ENCODE data around the gene SYNDIG1. TPM values are rescaled to one million over a fixed set of nuclear protein-coding genes. Genes with fewer than 3 reads are reported as not detected.

The SYNDIG1 gene
- total RNA-seq, 4 donors from 2014 or later = 5.1 to 15.9 (median 14.3) TPM

- H3K9me3 ChIP-seq = peaks cover 0 to 3% (median 0%) of the 10 kb centered on the region in 4 donors
- no peaks in the 10 kb centered on the region for H3K27me3 ChIP-seq
- TF ChIP-seq EP300 (IDR thresholded peaks at IDR 0.05) = no peak
- no peak for TF ChIP-seq POLR2A (IDR thresholded peaks at IDR 0.05)
- no peak for TF ChIP-seq CTCF (IDR thresholded peaks at IDR 0.05)
- no peak for DNase-seq (ENCODE audit: low spot score in 2 of 2)
- WGBS, 2 donors = 71 to 73% methylated on average over 6 of the region's 6 CpGs
- no peaks in the 10 kb centered on the region for H3K4me1 ChIP-seq
- H3K36me3 ChIP-seq = no peaks in the 10 kb centered on the region
- no peak overlapping the region for H3K27ac ChIP-seq
- no peak overlapping the region for H3K4me3 ChIP-seq
These were observed 168.5 kb downstream of the SYNDIG1 start for GRCh38 chr20:24637941-24638340.

GRCh38 chr20:24638591-24639548 lies 169.4 kb downstream of the SYNDIG1 start:
- Histone ChIP-seq H3K4me3 (no peak overlapping the region), H3K9me3 (peaks cover 0 to 10% (median 0%) of the 10 kb centered on the region in 4 donors), H3K4me1 (no peaks in the 10 kb centered on the region), H3K27me3 (no peaks in the 10 kb centered on the region), H3K27ac (no peak overlapping the region), H3K36me3 (no peaks in the 10 kb centered on the region)
- TF ChIP-seq POLR2A (IDR thresholded peaks at IDR 0.05) = no peak
- no peak for TF ChIP-seq EP300 (IDR thresholded peaks at IDR 0.05)
- no peak for TF ChIP-seq CTCF (IDR thresholded peaks at IDR 0.05)
- WGBS, 2 donors = 66 to 72% methylated on average over 12 of the region's 12 CpGs
- DNase-seq (ENCODE audit: low spot score in 2 of 2) = no peak

- Histone ChIP-seq H3K36me3 (no peaks in the 10 kb centered on the region), H3K27me3 (no peaks in the 10 kb centered on the region), H3K27ac (no peak overlapping the region), H3K4me3 (no peak overlapping the region), H3K4me1 (no peaks in the 10 kb centered on the region), H3K9me3 (peaks cover 0 to 20% (median 0%) of the 10 kb centered on the region in 4 donors)
- TF ChIP-seq EP300 (IDR thresholded peaks at IDR 0.05) (no peak), POLR2A (IDR thresholded peaks at IDR 0.05) (no peak), CTCF (IDR thresholded peaks at IDR 0.05) (no peak)
- no peak for DNase-seq (ENCODE audit: low spot score in 2 of 2)
- 61 to 72% methylated on average over 2 of the region's 2 CpGs for WGBS, 2 donors
These were observed 170.8 kb downstream of the SYNDIG1 start for GRCh38 chr20:24640276-24640675.

- 82 to 84% methylated on average over 6 of the region's 6 CpGs for WGBS, 2 donors
- no peak overlapping the region for H3K4me3 ChIP-seq
- H3K27me3 ChIP-seq = no peaks in the 10 kb centered on the region
- H3K36me3 ChIP-seq = no peaks in the 10 kb centered on the region
- peaks cover 0 to 20% (median 0%) of the 10 kb centered on the region in 4 donors for H3K9me3 ChIP-seq
- no peak for DNase-seq (ENCODE audit: low spot score in 2 of 2)
- TF ChIP-seq POLR2A (IDR thresholded peaks at IDR 0.05) (no peak), CTCF (IDR thresholded peaks at IDR 0.05) (no peak), EP300 (IDR thresholded peaks at IDR 0.05) (no peak)
- no peak overlapping the region for H3K27ac ChIP-seq
- no peaks in the 10 kb centered on the region for H3K4me1 ChIP-seq
These were observed 171.3 kb downstream of the SYNDIG1 start for GRCh38 chr20:24640686-24641085.

Measured in tibial nerve (tissue), 4 donors.